CD14-positive monocyte (primary cell): ENCODE data around the gene CRADD. TPM values are rescaled to one million over a fixed set of nuclear protein-coding genes. Genes with fewer than 3 reads are reported as not detected.

Experiments
- DNase-seq, 3 donors: peaks; one replicate each; pipeline ENCODE4 v3.0.0-alpha.2; 2011 to 2022
- H2AFZ ChIP-seq: 2 replicates; pipeline ENCODE4 v1.6.0; 2012; ENCODE audit warnings: mild to moderate bottlenecking, low read depth, low read length, inconsistent platforms; ENCODE audit not compliant: insufficient read depth, poor library complexity, severe bottlenecking
- H3K27ac ChIP-seq, 2 donors: 1 replicate in 1 of 2; 2 replicates in 1 of 2; pipeline ENCODE4 v1.5.1; 2012 to 2013; ENCODE audit warnings: low read length in 2 of 2, control low read depth in 1 of 2, inconsistent platforms in 1 of 2, low read depth in 1 of 2, mild to moderate bottlenecking in 1 of 2
- H3K27me3 ChIP-seq, 2 donors: one replicate each; pipeline versions ENCODE4 v1.6.0 to v1.6.1; 2011 to 2013; ENCODE audit warnings: low read length in 2 of 2; ENCODE audit not compliant: control insufficient read depth in 2 of 2, insufficient read depth in 2 of 2
- H3K36me3 ChIP-seq, 2 donors: replicated peaks in 1 of 2; 1 replicate in 1 of 2; 2 replicates in 1 of 2; pipeline versions ENCODE4 v1.5.1 to v1.6.1; 2012 to 2013; ENCODE audit warnings: low read length in 2 of 2, control low read depth in 1 of 2, inconsistent platforms in 1 of 2, mild to moderate bottlenecking in 1 of 2; ENCODE audit not compliant: insufficient read depth in 2 of 2, control insufficient read depth in 1 of 2
- H3K4me1 ChIP-seq, 2 donors: 1 replicate in 1 of 2; 2 replicates in 1 of 2; pipeline versions ENCODE4 v1.5.1 to v1.6.1; 2012 to 2013; ENCODE audit warnings: low read length in 2 of 2, control low read depth in 1 of 2, inconsistent platforms in 1 of 2, mild to moderate bottlenecking in 1 of 2, moderate library complexity in 1 of 2; ENCODE audit not compliant: insufficient read depth in 2 of 2, control insufficient read depth in 1 of 2
- H3K4me2 ChIP-seq: replicated peaks from 2 replicates; pipeline ENCODE3; 2012; ENCODE audit warnings: low read length, moderate library complexity, mild to moderate bottlenecking; ENCODE audit not compliant: poor library complexity, severe bottlenecking; ENCODE audit errors: extremely low read depth
- H3K4me3 ChIP-seq, 3 experiments: fragments of 200-600 bp in 1 of 3; sonication (generic) in 1 of 3; replicated peaks in 1 of 3; 1 replicate in 2 of 3; 2 replicates in 1 of 3; pipeline ENCODE4 v1.5.1; 2011 to 2013; ENCODE audit warnings: low read length in 3 of 3, mild to moderate bottlenecking in 3 of 3, control low read depth in 2 of 3, low read depth in 2 of 3, inconsistent platforms in 1 of 3, moderate library complexity in 1 of 3
- H3K79me2 ChIP-seq: 2 replicates; pipeline ENCODE4 v1.6.0; 2012; ENCODE audit warnings: mild to moderate bottlenecking, control low read depth, inconsistent platforms, low read length, moderate library complexity; ENCODE audit not compliant: insufficient read depth
- H3K9ac ChIP-seq: 2 replicates; pipeline ENCODE4 v1.6.0; 2017; ENCODE audit warnings: low read length, mild to moderate bottlenecking; ENCODE audit not compliant: insufficient read depth, poor library complexity, severe bottlenecking
- H3K9me3 ChIP-seq, 2 donors: replicated peaks in 1 of 2; 1 replicate in 1 of 2; 2 replicates in 1 of 2; pipeline versions ENCODE4 v1.5.1 to v1.6.1; 2012 to 2013; ENCODE audit warnings: low read length in 2 of 2, control low read depth in 1 of 2; ENCODE audit not compliant: control insufficient read depth in 1 of 2, insufficient read depth in 1 of 2
- H4K20me1 ChIP-seq: 2 replicates; pipeline ENCODE4 v1.6.0; 2012; ENCODE audit warnings: mild to moderate bottlenecking, low read length, control low read depth, moderate library complexity; ENCODE audit not compliant: insufficient read depth
- H3K27ac Mint-ChIP-seq, 7 donors: one replicate each; pipeline ENCODE4 v1.8.0; 2020; ENCODE audit warnings: mild to moderate bottlenecking in 7 of 7, mixed read lengths in 7 of 7, moderate library complexity in 6 of 7, inconsistent platforms in 2 of 7
- H3K27me3 Mint-ChIP-seq, 3 donors: one replicate each; pipeline ENCODE4 v1.8.0; 2021 to 2022; ENCODE audit warnings: low read depth in 3 of 3, mild to moderate bottlenecking in 3 of 3, mixed read lengths in 3 of 3, moderate library complexity in 3 of 3, inconsistent platforms in 1 of 3
- H3K36me3 Mint-ChIP-seq, 2 donors: one replicate each; pipeline ENCODE4 v1.8.0; 2020; ENCODE audit warnings: mixed read lengths in 2 of 2, inconsistent platforms in 1 of 2, mild to moderate bottlenecking in 1 of 2
- H3K4me1 Mint-ChIP-seq: one replicate; pipeline ENCODE4 v1.8.0; 2020; ENCODE audit warnings: mild to moderate bottlenecking, mixed read lengths
- H3K4me3 Mint-ChIP-seq, 2 donors: one replicate each; pipeline ENCODE4 v1.8.0; 2020; ENCODE audit warnings: mild to moderate bottlenecking in 2 of 2, mixed read lengths in 2 of 2, moderate library complexity in 1 of 2
- H3K9me3 Mint-ChIP-seq, 7 donors: one replicate each; pipeline ENCODE4 v1.8.0; 2020 to 2022; ENCODE audit warnings: mixed read lengths in 7 of 7, mild to moderate bottlenecking in 6 of 7, moderate library complexity in 6 of 7, inconsistent platforms in 2 of 7
- WGBS: methylation state at CpG from one replicate; pipeline ENCODE4 v1.1.5; 2013; ENCODE audit warnings: missing lambda C conversion rate; ENCODE audit not compliant: insufficient coverage; 5-methylcytosine and 5-hydroxymethylcytosine counted together
- intact Hi-C, 2 donors: fragments of 100-400 bp; cut with micrococcal nuclease; formaldehyde crosslinking; loops; one replicate each; pipeline versions ENCODE4 v1.15.0 to v1.15.1; 2023
- polyA plus RNA-seq, 3 donors: library from polyadenylated mRNA; depleted of rRNA in 1 of 3; unstranded in 2 of 3; stranded (reverse) in 1 of 3; fragments of 300-500 nt in 2 of 3; fragments of >200 nt in 1 of 3; fragmentation: Illumina TruSeq in 2 of 3; gene quantifications; 1 replicate in 2 of 3; 2 replicates in 1 of 3; pipeline ENCODE4 v1.2.3, GENCODE V29; 2012 to 2021
- TF ChIP-seq, protein P1 (sequence below): fragments of 200-600 bp; IDR thresholded peaks from one replicate; pipeline ENCODE4 v1.8.0; 2022; ENCODE audit warnings: antibody characterized with exemption, mild to moderate bottlenecking

The CRADD gene
- polyA plus RNA-seq, 3 donors, result 5.6 to 12.2 (median 11.2) TPM

- H4K20me1 ChIP-seq, result no peaks in the 10 kb centered on the region
- H3K27me3 ChIP-seq, result no peaks in the 10 kb centered on the region
- Mint-ChIP-seq H3K9me3 (peaks cover 0 to 6% (median 2%) of the 10 kb centered on the region in 7 donors), H3K27ac (no peak overlapping the region), H3K4me1 (peaks cover 6% of the 10 kb centered on the region), H3K27me3 (peaks cover 0 to 4% (median 2%) of the 10 kb centered on the region in 3 donors), H3K36me3 (peaks cover 6 to 7% of the 10 kb centered on the region in 2 donors), H3K4me3 (no peak overlapping the region)
- H3K79me2 ChIP-seq, result no peaks in the 10 kb centered on the region
- H3K4me3 ChIP-seq, result no peak overlapping the region
- no CpG with 5 or more reads among the region's 2 CpGs for WGBS
- no peak overlapping the region for H3K4me2 ChIP-seq
- no peak overlapping the region for H3K27ac ChIP-seq
- no peaks in the 10 kb centered on the region for H3K4me1 ChIP-seq
- TF ChIP-seq, protein P1, sequence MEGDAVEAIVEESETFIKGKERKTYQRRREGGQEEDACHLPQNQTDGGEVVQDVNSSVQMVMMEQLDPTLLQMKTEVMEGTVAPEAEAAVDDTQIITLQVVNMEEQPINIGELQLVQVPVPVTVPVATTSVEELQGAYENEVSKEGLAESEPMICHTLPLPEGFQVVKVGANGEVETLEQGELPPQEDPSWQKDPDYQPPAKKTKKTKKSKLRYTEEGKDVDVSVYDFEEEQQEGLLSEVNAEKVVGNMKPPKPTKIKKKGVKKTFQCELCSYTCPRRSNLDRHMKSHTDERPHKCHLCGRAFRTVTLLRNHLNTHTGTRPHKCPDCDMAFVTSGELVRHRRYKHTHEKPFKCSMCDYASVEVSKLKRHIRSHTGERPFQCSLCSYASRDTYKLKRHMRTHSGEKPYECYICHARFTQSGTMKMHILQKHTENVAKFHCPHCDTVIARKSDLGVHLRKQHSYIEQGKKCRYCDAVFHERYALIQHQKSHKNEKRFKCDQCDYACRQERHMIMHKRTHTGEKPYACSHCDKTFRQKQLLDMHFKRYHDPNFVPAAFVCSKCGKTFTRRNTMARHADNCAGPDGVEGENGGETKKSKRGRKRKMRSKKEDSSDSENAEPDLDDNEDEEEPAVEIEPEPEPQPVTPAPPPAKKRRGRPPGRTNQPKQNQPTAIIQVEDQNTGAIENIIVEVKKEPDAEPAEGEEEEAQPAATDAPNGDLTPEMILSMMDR, result no peak
- H3K9ac ChIP-seq, result no peak overlapping the region
- no peak overlapping the region for H2AFZ ChIP-seq
- intact Hi-C loops, result no loop called here
- no peaks in the 10 kb centered on the region for H3K9me3 ChIP-seq
- no peak for DNase-seq
- H3K36me3 ChIP-seq, result no peaks in the 10 kb centered on the region
Measured at GRCh38 chr12:93689076-93689834, 12.1 kb downstream of the CRADD start.

DNA sequence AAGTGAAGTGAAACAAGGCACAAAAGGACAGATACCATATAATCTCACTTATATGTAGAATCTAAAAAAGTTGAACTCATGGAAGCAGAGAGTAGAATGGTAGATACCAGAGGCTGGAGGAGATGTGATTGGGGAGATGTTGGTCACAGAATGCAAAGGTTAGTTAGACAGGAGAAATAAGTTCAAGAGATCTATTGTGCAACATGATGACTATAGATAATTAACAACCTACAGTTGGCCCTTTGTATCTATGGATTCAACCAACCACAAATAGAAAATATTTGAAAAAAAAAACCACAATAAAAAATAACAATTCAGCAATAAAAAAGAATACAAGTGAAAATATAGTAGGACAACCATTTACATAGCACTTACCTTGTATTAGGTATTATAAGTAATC is 19.3 kb downstream of the CRADD start:
- TF ChIP-seq, protein P1, result no peak
- no peaks in the 10 kb centered on the region for H3K4me1 ChIP-seq
- intact Hi-C loops, result no loop called here
- no peak overlapping the region for H3K4me3 ChIP-seq
- H3K36me3 ChIP-seq, result no peaks in the 10 kb centered on the region
- no peak overlapping the region for H2AFZ ChIP-seq
- H3K4me2 ChIP-seq, result no peak overlapping the region
- no peaks in the 10 kb centered on the region for H4K20me1 ChIP-seq
- Mint-ChIP-seq H3K4me1 (no peaks in the 10 kb centered on the region), H3K9me3 (peaks cover 0 to 6% (median 0%) of the 10 kb centered on the region in 7 donors), H3K27me3 (peaks cover 0 to 5% (median 2%) of the 10 kb centered on the region in 3 donors), H3K36me3 (peaks cover 0 to 4% of the 10 kb centered on the region in 2 donors), H3K4me3 (no peak overlapping the region), H3K27ac (no peak overlapping the region)
- H3K9me3 ChIP-seq, result no peaks in the 10 kb centered on the region
- no peak overlapping the region for H3K27ac ChIP-seq
- H3K79me2 ChIP-seq, result no peaks in the 10 kb centered on the region
- no peak for DNase-seq
- H3K9ac ChIP-seq, result no peak overlapping the region
- H3K27me3 ChIP-seq, result no peaks in the 10 kb centered on the region
